Stimulated activated memory B cell treated with anti-CD40 and anti-IgM and Interleukin-4, amounts not matched to agents 10 μg/mL and 1 μg/mL and 100 μg/mL, for 72 hours (primary cell): ENCODE measurements around the gene LRRC32.

Experiments used
- ATAC-seq: fragments of 150-1000 bp; cut with Tn5 transposase; 2 replicates; pipeline ENCODE4 v1.10.0; 2021
- H3K27ac Mint-ChIP-seq: one replicate; pipeline ENCODE4 v1.8.0; 2022; ENCODE audit warnings: mild to moderate bottlenecking, mixed read lengths
- H3K27me3 Mint-ChIP-seq: one replicate; pipeline ENCODE4 v1.8.0; 2022; ENCODE audit warnings: mixed read lengths
- H3K36me3 Mint-ChIP-seq: one replicate; pipeline ENCODE4 v1.8.0; 2022; ENCODE audit warnings: mixed read lengths
- H3K4me1 Mint-ChIP-seq: one replicate; pipeline ENCODE4 v1.8.0; 2022; ENCODE audit warnings: mixed read lengths
- H3K4me3 Mint-ChIP-seq: one replicate; pipeline ENCODE4 v1.8.0; 2022; ENCODE audit warnings: mild to moderate bottlenecking, moderate library complexity, mixed read lengths
- H3K9me3 Mint-ChIP-seq: one replicate; pipeline ENCODE4 v1.8.0; 2022; ENCODE audit warnings: mixed read lengths

Gene LRRC32

GRCh38 chr11:76676636-76677457, 6.3 kb upstream of the LRRC32 start:
- H3K36me3 Mint-ChIP-seq = no peaks in the 10 kb centered on the region
- H3K27ac Mint-ChIP-seq = peak overlapping the region; percentile 93
- H3K4me1 Mint-ChIP-seq = peaks cover 78% of the 10 kb centered on the region

GRCh38 chr11:76674517-76675400, 4.2 kb upstream of the LRRC32 start:
- peaks cover 3% of the 10 kb centered on the region for H3K36me3 Mint-ChIP-seq
- peaks cover 83% of the 10 kb centered on the region for H3K4me1 Mint-ChIP-seq
- ATAC-seq = peak; percentile 69
- H3K27me3 Mint-ChIP-seq = peaks cover 24% of the 10 kb centered on the region
- H3K9me3 Mint-ChIP-seq = no peaks in the 10 kb centered on the region
- H3K4me3 Mint-ChIP-seq = peak overlapping the region; percentile 3
- H3K27ac Mint-ChIP-seq = peak overlapping the region; percentile 93

More at GRCh38 chr11:76676636-76677457, 6.3 kb upstream of the LRRC32 start:
- Mint-ChIP-seq H3K9me3 (no peaks in the 10 kb centered on the region), H3K27me3 (peaks cover 36% of the 10 kb centered on the region), H3K4me3 (peak overlapping the region; percentile 0)
- no peak for ATAC-seq

GRCh38 chr11:76673176-76674142, 2.9 kb upstream of the LRRC32 start:
- peak overlapping the region; percentile 62 for H3K4me3 Mint-ChIP-seq
- H3K27ac Mint-ChIP-seq = peak overlapping the region; percentile 93
- no peaks in the 10 kb centered on the region for H3K9me3 Mint-ChIP-seq
- ATAC-seq = peak; percentile 10
- H3K27me3 Mint-ChIP-seq = peaks cover 24% of the 10 kb centered on the region
- peaks cover 16% of the 10 kb centered on the region for H3K36me3 Mint-ChIP-seq
- H3K4me1 Mint-ChIP-seq = peaks cover 87% of the 10 kb centered on the region

GRCh38 chr11:76672431-76673175, 2.1 kb upstream of the LRRC32 start:
- Mint-ChIP-seq H3K4me1 (peaks cover 87% of the 10 kb centered on the region), H3K9me3 (no peaks in the 10 kb centered on the region)

GRCh38 chr11:76671626-76672309, 1.2 kb upstream of the LRRC32 start:
- peak overlapping the region; percentile 54 for H3K4me3 Mint-ChIP-seq
- no peak for ATAC-seq
- peaks cover 29% of the 10 kb centered on the region for H3K27me3 Mint-ChIP-seq
- no peaks in the 10 kb centered on the region for H3K9me3 Mint-ChIP-seq
- H3K36me3 Mint-ChIP-seq = peaks cover 27% of the 10 kb centered on the region
- H3K27ac Mint-ChIP-seq = peak overlapping the region; percentile 93
- peaks cover 89% of the 10 kb centered on the region for H3K4me1 Mint-ChIP-seq

More at GRCh38 chr11:76672431-76673175, 2.1 kb upstream of the LRRC32 start:
- Mint-ChIP-seq H3K27ac (peak overlapping the region; percentile 93), H3K36me3 (peaks cover 24% of the 10 kb centered on the region), H3K27me3 (peaks cover 24% of the 10 kb centered on the region), H3K4me3 (peak overlapping the region; percentile 62)
- ATAC-seq = peak; percentile 83

- ATAC-seq = no peak
- Mint-ChIP-seq H3K9me3 (no peaks in the 10 kb centered on the region), H3K36me3 (peaks cover 31% of the 10 kb centered on the region), H3K4me3 (peak overlapping the region; percentile 54), H3K27me3 (peaks cover 34% of the 10 kb centered on the region), H3K27ac (peak overlapping the region; percentile 93), H3K4me1 (peaks cover 89% of the 10 kb centered on the region)
These were observed 668 bp upstream of the LRRC32 start for GRCh38 chr11:76671237-76671592.

GRCh38 chr11:76669901-76670484, 554 bp downstream of the LRRC32 start:
- H3K4me1 Mint-ChIP-seq = peaks cover 91% of the 10 kb centered on the region
- H3K27ac Mint-ChIP-seq = peak overlapping the region; percentile 40
- peaks cover 42% of the 10 kb centered on the region for H3K27me3 Mint-ChIP-seq
- peaks cover 42% of the 10 kb centered on the region for H3K36me3 Mint-ChIP-seq
- ATAC-seq = no peak
- peak overlapping the region; percentile 81 for H3K4me3 Mint-ChIP-seq
- no peaks in the 10 kb centered on the region for H3K9me3 Mint-ChIP-seq

GRCh38 chr11:76668362-76669155, 2.0 kb downstream of the LRRC32 start:
- Mint-ChIP-seq H3K4me1 (peaks cover 90% of the 10 kb centered on the region), H3K27me3 (peaks cover 56% of the 10 kb centered on the region), H3K36me3 (peaks cover 56% of the 10 kb centered on the region), H3K27ac (peak overlapping the region; percentile 40), H3K9me3 (no peaks in the 10 kb centered on the region), H3K4me3 (peak overlapping the region; percentile 81)
- ATAC-seq = no peak

- ATAC-seq = no peak
- Mint-ChIP-seq H3K27ac (peak overlapping the region; percentile 40), H3K27me3 (peaks cover 58% of the 10 kb centered on the region), H3K4me1 (peaks cover 83% of the 10 kb centered on the region), H3K9me3 (no peaks in the 10 kb centered on the region), H3K36me3 (peaks cover 63% of the 10 kb centered on the region), H3K4me3 (peak overlapping the region; percentile 81)
These were observed 2.7 kb downstream of the LRRC32 start for GRCh38 chr11:76667856-76668255.

GRCh38 chr11:76667271-76667818, 3.2 kb downstream of the LRRC32 start:
- H3K4me1 Mint-ChIP-seq = peaks cover 78% of the 10 kb centered on the region
- H3K9me3 Mint-ChIP-seq = no peaks in the 10 kb centered on the region
- H3K36me3 Mint-ChIP-seq = peaks cover 68% of the 10 kb centered on the region
- ATAC-seq = no peak
- H3K27me3 Mint-ChIP-seq = peaks cover 59% of the 10 kb centered on the region
- H3K27ac Mint-ChIP-seq = peak overlapping the region; percentile 40
- H3K4me3 Mint-ChIP-seq = peak overlapping the region; percentile 81

GRCh38 chr11:76666830-76667229, 3.7 kb downstream of the LRRC32 start:
- Mint-ChIP-seq H3K27me3 (peaks cover 64% of the 10 kb centered on the region), H3K27ac (peak overlapping the region; percentile 40), H3K36me3 (peaks cover 73% of the 10 kb centered on the region), H3K4me1 (peaks cover 73% of the 10 kb centered on the region), H3K9me3 (no peaks in the 10 kb centered on the region), H3K4me3 (peak overlapping the region; percentile 81)
- no peak for ATAC-seq

GRCh38 chr11:76666408-76666807, 4.1 kb downstream of the LRRC32 start:
- Mint-ChIP-seq H3K27me3 (peaks cover 68% of the 10 kb centered on the region), H3K4me3 (peak overlapping the region; percentile 81), H3K4me1 (peaks cover 69% of the 10 kb centered on the region), H3K36me3 (peaks cover 77% of the 10 kb centered on the region), H3K27ac (peak overlapping the region; percentile 40), H3K9me3 (no peaks in the 10 kb centered on the region)
- ATAC-seq = peak; percentile 74
